Astrocyte (in vitro differentiated cells and primary cell): ENCODE measurements around the gene GRHL1. TPM values are rescaled to one million over a fixed set of nuclear protein-coding genes. Genes with fewer than 3 reads are reported as not detected.
A peak's percentile ranks its signal among the peaks of the same experiment; 100 is the strongest.

Experiments used
- DNase-seq: peaks from one replicate; pipeline ENCODE4 v3.0.0-alpha.2; 2010; ENCODE audit warnings: low read depth
- FAIRE-seq: peaks from 2 replicates; lab custom pipeline; 2011; peaks lifted over from hg19 to GRCh38; lab: Jason Lieb, UNC
- H2AFZ ChIP-seq: 2 replicates; pipeline ENCODE4 v1.6.0; 2012; ENCODE audit warnings: low read depth, low read length, inconsistent platforms
- H3K27ac ChIP-seq: 2 replicates; pipeline ENCODE4 v1.5.1; 2011; ENCODE audit warnings: low read depth, low read length, inconsistent platforms
- H3K27me3 ChIP-seq: 2 replicates; pipeline ENCODE4 v1.6.0; 2011; ENCODE audit warnings: low read length, inconsistent platforms; ENCODE audit not compliant: insufficient read depth
- H3K36me3 ChIP-seq: 2 replicates; pipeline ENCODE4 v1.5.1; 2011; ENCODE audit warnings: low read length, inconsistent platforms; ENCODE audit not compliant: insufficient read depth
- H3K4me1 ChIP-seq: 2 replicates; pipeline ENCODE4 v1.5.1; 2011; ENCODE audit warnings: low read length, inconsistent platforms; ENCODE audit not compliant: insufficient read depth
- H3K4me2 ChIP-seq: 2 replicates; pipeline ENCODE4 v1.6.0; 2012; ENCODE audit warnings: low read length, inconsistent platforms
- H3K4me3 ChIP-seq: 2 replicates; pipeline ENCODE4 v1.5.1; 2011; ENCODE audit warnings: low read depth, mild to moderate bottlenecking, low read length, inconsistent platforms; ENCODE audit not compliant: insufficient read depth
- H3K79me2 ChIP-seq: 2 replicates; pipeline ENCODE4 v1.6.0; 2012; ENCODE audit warnings: mild to moderate bottlenecking, low read length, inconsistent platforms; ENCODE audit not compliant: insufficient read depth
- H3K9ac ChIP-seq: 2 replicates; pipeline ENCODE4 v1.6.0; 2012; ENCODE audit warnings: mild to moderate bottlenecking, low read length, inconsistent platforms
- H3K9me3 ChIP-seq: 2 replicates; pipeline ENCODE4 v1.5.1; 2012; ENCODE audit warnings: low read depth, mild to moderate bottlenecking, low read length, inconsistent platforms; ENCODE audit not compliant: insufficient read depth
- H4K20me1 ChIP-seq: 2 replicates; pipeline ENCODE4 v1.6.0; 2012; ENCODE audit warnings: low read length, inconsistent platforms; ENCODE audit not compliant: insufficient read depth
- H3K27ac Mint-ChIP-seq: one replicate; pipeline ENCODE4 v1.8.0; 2021; ENCODE audit warnings: mild to moderate bottlenecking, mixed read lengths; ENCODE audit not compliant: unreplicated experiment
- H3K27me3 Mint-ChIP-seq: one replicate; pipeline ENCODE4 v1.8.0; 2021; ENCODE audit warnings: low read depth, mixed read lengths; ENCODE audit not compliant: unreplicated experiment
- H3K36me3 Mint-ChIP-seq: one replicate; pipeline ENCODE4 v1.8.0; 2021; ENCODE audit warnings: low read depth, mixed read lengths; ENCODE audit not compliant: unreplicated experiment
- H3K4me1 Mint-ChIP-seq: one replicate; pipeline ENCODE4 v1.8.0; 2021; ENCODE audit warnings: low read depth, mixed read lengths; ENCODE audit not compliant: unreplicated experiment
- H3K4me3 Mint-ChIP-seq: one replicate; pipeline ENCODE4 v1.8.0; 2021; ENCODE audit warnings: mild to moderate bottlenecking, moderate library complexity, mixed read lengths; ENCODE audit not compliant: unreplicated experiment
- H3K9me3 Mint-ChIP-seq: one replicate; pipeline ENCODE4 v1.8.0; 2021; ENCODE audit warnings: mild to moderate bottlenecking, mixed read lengths; ENCODE audit not compliant: unreplicated experiment
- EZH2 ChIP-seq: IDR thresholded peaks from 2 replicates; pipeline ENCODE4 v1.6.1; 2012; ENCODE audit warnings: mild to moderate bottlenecking, low read length, inconsistent platforms; ENCODE audit not compliant: insufficient read depth
- total RNA-seq: library from RNA; stranded (reverse); gene quantifications from 2 replicates; pipeline ENCODE4 v1.2.1, GENCODE V29; 2021
- TF ChIP-seq, protein P1 (sequence below): IDR thresholded peaks from 2 replicates; pipeline ENCODE4 v1.5.1; 2011; ENCODE audit warnings: low read depth, mild to moderate bottlenecking, inconsistent platforms, low read length, moderate library complexity; ENCODE audit not compliant: insufficient read depth

GRHL1 gene
- total RNA-seq, 1 donor from 2014 or later, result 4.1 TPM

DNA sequence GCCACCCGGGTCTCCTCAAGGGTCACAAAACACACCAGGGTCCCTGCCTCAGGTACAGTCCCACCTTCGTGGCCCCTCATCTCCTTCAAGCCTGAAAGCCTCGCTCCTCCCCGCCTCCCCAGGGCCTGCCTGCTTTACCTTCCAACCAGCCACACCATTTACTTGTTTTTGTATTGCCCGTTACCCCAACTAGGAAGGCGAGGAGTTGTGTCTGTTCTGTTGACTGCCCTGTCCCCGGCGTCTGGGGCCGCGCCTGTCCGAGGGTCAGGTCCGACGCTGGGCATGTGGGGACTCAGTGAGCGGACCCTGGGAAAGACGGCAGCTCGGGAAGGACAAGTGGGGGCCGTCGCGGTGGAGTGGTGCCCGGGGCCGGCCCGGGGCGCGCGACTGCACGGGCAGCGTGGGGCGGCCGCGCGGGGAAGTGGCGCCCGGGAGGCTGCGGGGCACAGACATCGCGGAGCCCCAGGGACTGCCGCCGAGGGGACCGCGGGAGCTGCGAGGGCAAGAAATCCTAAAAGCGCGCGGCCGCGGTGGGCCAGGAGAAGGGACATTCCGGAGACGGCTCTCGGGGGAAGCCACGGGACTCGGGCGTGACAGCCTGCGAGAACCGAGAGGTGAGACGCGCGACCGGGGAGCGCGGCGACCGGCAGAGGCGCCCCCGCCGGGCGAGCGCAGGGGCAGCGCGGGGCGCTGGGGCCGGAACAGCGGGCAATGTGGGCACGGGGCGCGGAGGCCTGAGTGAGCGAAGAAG is 797 bp upstream of the GRHL1 start:
- no peaks in the 10 kb centered on the region for H4K20me1 ChIP-seq
- peak overlapping the region; percentile 76 for H3K4me3 Mint-ChIP-seq
- peaks cover 21% of the 10 kb centered on the region for H3K27me3 Mint-ChIP-seq
- no peaks in the 10 kb centered on the region for H3K9me3 ChIP-seq
- H3K27ac ChIP-seq, result no peak overlapping the region
- no peaks in the 10 kb centered on the region for H3K9me3 Mint-ChIP-seq
- TF ChIP-seq, protein P1, sequence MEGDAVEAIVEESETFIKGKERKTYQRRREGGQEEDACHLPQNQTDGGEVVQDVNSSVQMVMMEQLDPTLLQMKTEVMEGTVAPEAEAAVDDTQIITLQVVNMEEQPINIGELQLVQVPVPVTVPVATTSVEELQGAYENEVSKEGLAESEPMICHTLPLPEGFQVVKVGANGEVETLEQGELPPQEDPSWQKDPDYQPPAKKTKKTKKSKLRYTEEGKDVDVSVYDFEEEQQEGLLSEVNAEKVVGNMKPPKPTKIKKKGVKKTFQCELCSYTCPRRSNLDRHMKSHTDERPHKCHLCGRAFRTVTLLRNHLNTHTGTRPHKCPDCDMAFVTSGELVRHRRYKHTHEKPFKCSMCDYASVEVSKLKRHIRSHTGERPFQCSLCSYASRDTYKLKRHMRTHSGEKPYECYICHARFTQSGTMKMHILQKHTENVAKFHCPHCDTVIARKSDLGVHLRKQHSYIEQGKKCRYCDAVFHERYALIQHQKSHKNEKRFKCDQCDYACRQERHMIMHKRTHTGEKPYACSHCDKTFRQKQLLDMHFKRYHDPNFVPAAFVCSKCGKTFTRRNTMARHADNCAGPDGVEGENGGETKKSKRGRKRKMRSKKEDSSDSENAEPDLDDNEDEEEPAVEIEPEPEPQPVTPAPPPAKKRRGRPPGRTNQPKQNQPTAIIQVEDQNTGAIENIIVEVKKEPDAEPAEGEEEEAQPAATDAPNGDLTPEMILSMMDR, result no peak
- TF ChIP-seq EZH2, result no peak
- H3K36me3 ChIP-seq, result no peaks in the 10 kb centered on the region
- H3K27me3 ChIP-seq, result peaks cover 15% of the 10 kb centered on the region
- H2AFZ ChIP-seq, result peak overlapping the region; percentile 83
- H3K9ac ChIP-seq, result peak overlapping the region; percentile 65
- peak overlapping the region; percentile 86 for H3K4me2 ChIP-seq
- H3K36me3 Mint-ChIP-seq, result no peaks in the 10 kb centered on the region
- H3K27ac Mint-ChIP-seq, result no peak overlapping the region
- H3K4me1 Mint-ChIP-seq, result no peaks in the 10 kb centered on the region
- FAIRE-seq (no peak), DNase-seq (no peak)
- H3K4me3 ChIP-seq, result peak overlapping the region; percentile 62
- H3K79me2 ChIP-seq, result no peaks in the 10 kb centered on the region
- H3K4me1 ChIP-seq, result peaks cover 4% of the 10 kb centered on the region

DNA sequence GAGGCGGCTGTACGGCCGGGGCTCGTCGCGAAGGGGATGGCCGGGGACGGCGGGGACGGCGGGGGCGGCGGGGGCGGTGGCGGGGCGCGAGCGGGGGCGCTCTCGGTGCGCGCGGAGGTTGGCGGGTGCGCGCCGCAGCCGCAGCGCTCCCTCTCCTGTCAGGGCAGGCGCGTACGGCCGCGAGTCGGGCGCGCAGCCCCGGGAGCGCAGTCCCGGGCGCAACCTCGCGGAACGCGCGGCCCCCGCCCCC is 296 bp upstream of the GRHL1 start:
- H3K4me1 ChIP-seq, result peaks cover 4% of the 10 kb centered on the region
- FAIRE-seq (no peak), DNase-seq (no peak)
- H3K4me2 ChIP-seq, result peak overlapping the region; percentile 86
- no peak overlapping the region for H3K4me3 Mint-ChIP-seq
- peak overlapping the region; percentile 65 for H3K9ac ChIP-seq
- H3K27ac ChIP-seq, result no peak overlapping the region
- H3K27me3 ChIP-seq, result peaks cover 15% of the 10 kb centered on the region
- H2AFZ ChIP-seq, result peak overlapping the region; percentile 83
- H3K27me3 Mint-ChIP-seq, result peaks cover 18% of the 10 kb centered on the region
- no peaks in the 10 kb centered on the region for H3K4me1 Mint-ChIP-seq
- peak overlapping the region; percentile 62 for H3K4me3 ChIP-seq
- no peaks in the 10 kb centered on the region for H3K9me3 Mint-ChIP-seq
- H3K36me3 ChIP-seq, result no peaks in the 10 kb centered on the region
- TF ChIP-seq, protein P1, result no peak
- no peak for TF ChIP-seq EZH2
- H4K20me1 ChIP-seq, result no peaks in the 10 kb centered on the region
- no peaks in the 10 kb centered on the region for H3K36me3 Mint-ChIP-seq
- no peaks in the 10 kb centered on the region for H3K79me2 ChIP-seq
- H3K9me3 ChIP-seq, result no peaks in the 10 kb centered on the region
- H3K27ac Mint-ChIP-seq, result no peak overlapping the region

DNA sequence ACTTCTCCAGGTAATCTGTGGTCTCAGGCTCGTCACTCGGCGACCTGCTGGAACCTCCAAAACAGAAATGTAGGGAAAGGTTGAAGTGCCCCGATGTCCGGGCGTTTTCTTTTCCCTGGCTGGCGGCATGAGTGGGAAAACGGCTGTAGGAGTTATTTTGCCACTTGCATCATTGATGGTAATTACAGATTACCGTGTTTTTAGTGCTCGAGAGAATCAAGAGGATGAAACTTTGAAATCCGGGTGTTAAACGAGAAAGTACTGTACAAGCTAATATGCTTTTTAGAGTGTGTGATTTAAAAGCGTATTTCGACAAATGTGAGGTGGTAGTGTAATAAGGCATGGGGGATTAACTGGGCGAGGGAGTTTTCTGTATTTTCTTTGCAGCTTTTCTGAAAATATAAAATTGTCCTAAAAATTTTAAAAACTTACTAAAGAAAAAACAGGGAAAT is 819 bp downstream of the GRHL1 start:
- Histone ChIP-seq H3K9ac (peak overlapping the region; percentile 17), H3K4me2 (peak overlapping the region; percentile 83)

More for the DNA sequence above, 819 bp downstream of the GRHL1 start:
- H3K27ac Mint-ChIP-seq, result peak overlapping the region; percentile 11
- H3K4me1 Mint-ChIP-seq, result no peaks in the 10 kb centered on the region
- H3K4me3 ChIP-seq, result peak overlapping the region; percentile 62
- no peaks in the 10 kb centered on the region for H4K20me1 ChIP-seq
- no peak overlapping the region for H3K27ac ChIP-seq
- peaks cover 16% of the 10 kb centered on the region for H3K27me3 Mint-ChIP-seq
- H3K4me3 Mint-ChIP-seq, result peak overlapping the region; percentile 83
- no peaks in the 10 kb centered on the region for H3K9me3 ChIP-seq
- H3K4me1 ChIP-seq, result peaks cover 4% of the 10 kb centered on the region
- TF ChIP-seq, protein P1, result no peak
- TF ChIP-seq EZH2, result no peak
- H3K9me3 Mint-ChIP-seq, result no peaks in the 10 kb centered on the region
- no peak for FAIRE-seq
- no peaks in the 10 kb centered on the region for H3K79me2 ChIP-seq
- H3K27me3 ChIP-seq, result peaks cover 15% of the 10 kb centered on the region
- H2AFZ ChIP-seq, result peak overlapping the region; percentile 70
- no peaks in the 10 kb centered on the region for H3K36me3 ChIP-seq
- no peaks in the 10 kb centered on the region for H3K36me3 Mint-ChIP-seq
- no peak for DNase-seq
